Glomerular endothelial cell (primary cell): ENCODE measurements around the gene RAP1GAP. TPM values are rescaled to one million over a fixed set of nuclear protein-coding genes. Genes with fewer than 3 reads are reported as not detected.
A peak's percentile ranks its signal among the peaks of the same experiment; 100 is the strongest.

Experiments
- DNase-seq: peaks from one replicate; pipeline ENCODE4 v3.0.0-alpha.2; 2011; ENCODE audit warnings: low read depth, low spot score; ENCODE audit errors: extremely low read depth
- total RNA-seq: library from RNA; depleted of rRNA; stranded (reverse); fragments of >200 nt; gene quantifications from 2 replicates; pipeline ENCODE4 v1.2.3, GENCODE V29; 2015

RAP1GAP gene
- total RNA-seq, result 0.82 TPM in 1 of 2 replicates, not detected in the other

GRCh38 chr1:21669258-21670058 lies at the start of gene RAP1GAP:
RAP1GAP (minus strand) TSS chr1:21669357; CDS start chr1:21620032, 49,325 bp downstream.
- no peak for DNase-seq

- DNase-seq, result no peak
Measured at GRCh38 chr1:21716169-21716568, 47.0 kb upstream of the RAP1GAP start.

- no peak for DNase-seq
Measured at GRCh38 chr1:21707891-21708290, 38.7 kb upstream of the RAP1GAP start.

GRCh38 chr1:21707086-21707840 lies 38.1 kb upstream of the RAP1GAP start:
- DNase-seq, result no peak

GRCh38 chr1:21706151-21706835 lies 37.1 kb upstream of the RAP1GAP start:
- DNase-seq, result no peak

GRCh38 chr1:21705303-21705980 lies 36.3 kb upstream of the RAP1GAP start:
- DNase-seq, result no peak

GRCh38 chr1:21704145-21704544 lies 35.0 kb upstream of the RAP1GAP start:
- DNase-seq, result no peak

GRCh38 chr1:21703318-21703963 lies 34.3 kb upstream of the RAP1GAP start:
- peak; percentile 31 for DNase-seq

GRCh38 chr1:21702780-21703179 lies 33.6 kb upstream of the RAP1GAP start:
- DNase-seq, result no peak

- no peak for DNase-seq
Measured at GRCh38 chr1:21701401-21701800, 32.2 kb upstream of the RAP1GAP start.

GRCh38 chr1:21700094-21700493 lies 30.9 kb upstream of the RAP1GAP start:
- DNase-seq, result no peak

- DNase-seq, result no peak
Measured at GRCh38 chr1:21696931-21697330, 27.8 kb upstream of the RAP1GAP start.

- DNase-seq, result no peak
Measured at GRCh38 chr1:21693732-21694131, 24.6 kb upstream of the RAP1GAP start.

GRCh38 chr1:21691739-21692138 lies 22.6 kb upstream of the RAP1GAP start:
- DNase-seq, result no peak

- no peak for DNase-seq
Measured at GRCh38 chr1:21689661-21690372, 20.7 kb upstream of the RAP1GAP start.

GRCh38 chr1:21687081-21687529 lies 17.9 kb upstream of the RAP1GAP start:
- DNase-seq, result no peak

GRCh38 chr1:21685946-21686678 lies 17.0 kb upstream of the RAP1GAP start:
- DNase-seq, result no peak

- no peak for DNase-seq
Measured at GRCh38 chr1:21681426-21681825, 12.3 kb upstream of the RAP1GAP start.

- DNase-seq, result no peak
Measured at GRCh38 chr1:21680918-21681317, 11.8 kb upstream of the RAP1GAP start.
